ENCODE results near the gene GREB1. TPM values are rescaled to one million over a fixed set of nuclear protein-coding genes. Genes with fewer than 3 reads are reported as not detected.
A peak's percentile ranks its signal among the peaks of the same experiment; 100 is the strongest.

The GREB1 gene
- total and polyA plus RNA-seq, 2 of the 13 experiments (the other 11 are each of a cell fraction or from before 2014, with no cell fraction given): 31.3 to 61.2 TPM

DNA sequence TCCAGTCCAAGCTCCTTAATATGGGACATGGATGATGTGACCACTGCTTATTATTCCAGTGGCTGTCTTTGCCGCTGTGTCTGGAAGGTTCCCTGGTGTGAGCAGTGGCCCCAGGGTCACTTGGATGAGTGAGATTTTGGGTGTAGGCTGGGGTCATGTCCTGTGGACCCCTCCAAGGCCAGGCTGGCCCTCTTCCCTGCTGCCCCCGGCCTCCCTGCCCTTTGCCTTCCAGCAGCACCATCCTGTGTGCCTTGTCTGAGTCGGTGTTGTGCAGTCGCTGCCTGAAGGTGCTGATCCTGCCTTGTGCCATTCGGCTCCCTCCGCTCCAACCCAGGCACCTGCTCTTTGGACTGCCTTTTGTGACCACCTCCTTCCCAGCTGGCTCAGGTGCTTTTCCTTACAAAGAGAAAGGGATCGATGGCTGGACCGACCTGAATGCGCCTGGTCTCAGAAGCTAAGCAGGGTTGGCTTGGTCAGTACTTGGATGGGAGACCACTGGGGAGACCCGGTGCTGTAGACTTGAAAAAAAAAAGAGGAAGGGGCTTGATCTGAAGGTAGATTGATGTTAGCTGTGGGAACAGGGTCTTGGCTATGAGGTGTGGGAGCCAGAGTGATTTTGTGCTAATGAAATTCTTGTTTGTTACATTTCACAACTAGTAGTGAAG, 16.7 kb upstream of the GREB1 start (continued):
- TF ChIP-seq, protein P1, sequence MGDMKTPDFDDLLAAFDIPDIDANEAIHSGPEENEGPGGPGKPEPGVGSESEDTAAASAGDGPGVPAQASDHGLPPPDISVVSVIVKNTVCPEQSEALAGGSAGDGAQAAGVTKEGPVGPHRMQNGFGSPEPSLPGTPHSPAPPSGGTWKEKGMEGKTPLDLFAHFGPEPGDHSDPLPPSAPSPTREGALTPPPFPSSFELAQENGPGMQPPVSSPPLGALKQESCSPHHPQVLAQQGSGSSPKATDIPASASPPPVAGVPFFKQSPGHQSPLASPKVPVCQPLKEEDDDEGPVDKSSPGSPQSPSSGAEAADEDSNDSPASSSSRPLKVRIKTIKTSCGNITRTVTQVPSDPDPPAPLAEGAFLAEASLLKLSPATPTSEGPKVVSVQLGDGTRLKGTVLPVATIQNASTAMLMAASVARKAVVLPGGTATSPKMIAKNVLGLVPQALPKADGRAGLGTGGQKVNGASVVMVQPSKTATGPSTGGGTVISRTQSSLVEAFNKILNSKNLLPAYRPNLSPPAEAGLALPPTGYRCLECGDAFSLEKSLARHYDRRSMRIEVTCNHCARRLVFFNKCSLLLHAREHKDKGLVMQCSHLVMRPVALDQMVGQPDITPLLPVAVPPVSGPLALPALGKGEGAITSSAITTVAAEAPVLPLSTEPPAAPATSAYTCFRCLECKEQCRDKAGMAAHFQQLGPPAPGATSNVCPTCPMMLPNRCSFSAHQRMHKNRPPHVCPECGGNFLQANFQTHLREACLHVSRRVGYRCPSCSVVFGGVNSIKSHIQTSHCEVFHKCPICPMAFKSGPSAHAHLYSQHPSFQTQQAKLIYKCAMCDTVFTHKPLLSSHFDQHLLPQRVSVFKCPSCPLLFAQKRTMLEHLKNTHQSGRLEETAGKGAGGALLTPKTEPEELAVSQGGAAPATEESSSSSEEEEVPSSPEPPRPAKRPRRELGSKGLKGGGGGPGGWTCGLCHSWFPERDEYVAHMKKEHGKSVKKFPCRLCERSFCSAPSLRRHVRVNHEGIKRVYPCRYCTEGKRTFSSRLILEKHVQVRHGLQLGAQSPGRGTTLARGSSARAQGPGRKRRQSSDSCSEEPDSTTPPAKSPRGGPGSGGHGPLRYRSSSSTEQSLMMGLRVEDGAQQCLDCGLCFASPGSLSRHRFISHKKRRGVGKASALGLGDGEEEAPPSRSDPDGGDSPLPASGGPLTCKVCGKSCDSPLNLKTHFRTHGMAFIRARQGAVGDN (CRISPR knock-in tag; IDR thresholded peaks at IDR 0.05): peak; percentile 60
- no peak for TF ChIP-seq RARG (CRISPR knock-in tag; IDR thresholded peaks at IDR 0.05; ENCODE audit: low read depth)
- TF ChIP-seq, protein P2, sequence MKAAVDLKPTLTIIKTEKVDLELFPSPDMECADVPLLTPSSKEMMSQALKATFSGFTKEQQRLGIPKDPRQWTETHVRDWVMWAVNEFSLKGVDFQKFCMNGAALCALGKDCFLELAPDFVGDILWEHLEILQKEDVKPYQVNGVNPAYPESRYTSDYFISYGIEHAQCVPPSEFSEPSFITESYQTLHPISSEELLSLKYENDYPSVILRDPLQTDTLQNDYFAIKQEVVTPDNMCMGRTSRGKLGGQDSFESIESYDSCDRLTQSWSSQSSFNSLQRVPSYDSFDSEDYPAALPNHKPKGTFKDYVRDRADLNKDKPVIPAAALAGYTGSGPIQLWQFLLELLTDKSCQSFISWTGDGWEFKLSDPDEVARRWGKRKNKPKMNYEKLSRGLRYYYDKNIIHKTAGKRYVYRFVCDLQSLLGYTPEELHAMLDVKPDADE (CRISPR knock-in tag; IDR thresholded peaks at IDR 0.05): no peak
- peak; percentile 100 for TF ChIP-seq GTF3A (CRISPR knock-in tag; conservative IDR thresholded peaks at IDR 0.05)
- TF ChIP-seq RXRA (CRISPR knock-in tag; IDR thresholded peaks at IDR 0.05): 0 out of 2 replicates have a peak, but pooled peaks have one; percentile 16
- TF ChIP-seq FOXO4 (CRISPR knock-in tag; conservative IDR thresholded peaks at IDR 0.05): no peak
- TF ChIP-seq AHR (CRISPR knock-in tag; IDR thresholded peaks at IDR 0.05): no peak
- no peak for TF ChIP-seq ISL2 (CRISPR knock-in tag; IDR thresholded peaks at IDR 0.05)
- TF ChIP-seq ZNF563 (CRISPR knock-in tag; IDR thresholded peaks at IDR 0.05): no peak
- TF ChIP-seq HNF4A (CRISPR knock-in tag; IDR thresholded peaks at IDR 0.05): 0 out of 2 replicates have a peak, but pooled peaks have one; percentile 10
- no peak for TF ChIP-seq IKZF5 (CRISPR knock-in tag; IDR thresholded peaks at IDR 0.05)
- 0 out of 2 replicates have a peak, but pooled peaks have one; percentile 39 for TF ChIP-seq EED (CRISPR knock-in tag; IDR thresholded peaks at IDR 0.05)

Data from HepG2 (cell line).